Measurements from ENCODE around the gene ZBED2. TPM values are rescaled to one million over a fixed set of nuclear protein-coding genes. Genes with fewer than 3 reads are reported as not detected.

Gene ZBED2
- total RNA-seq, 4 donors from 2014 or later: 0.49 to 1.9 (median 0.84) TPM; not detected in 1

DNA sequence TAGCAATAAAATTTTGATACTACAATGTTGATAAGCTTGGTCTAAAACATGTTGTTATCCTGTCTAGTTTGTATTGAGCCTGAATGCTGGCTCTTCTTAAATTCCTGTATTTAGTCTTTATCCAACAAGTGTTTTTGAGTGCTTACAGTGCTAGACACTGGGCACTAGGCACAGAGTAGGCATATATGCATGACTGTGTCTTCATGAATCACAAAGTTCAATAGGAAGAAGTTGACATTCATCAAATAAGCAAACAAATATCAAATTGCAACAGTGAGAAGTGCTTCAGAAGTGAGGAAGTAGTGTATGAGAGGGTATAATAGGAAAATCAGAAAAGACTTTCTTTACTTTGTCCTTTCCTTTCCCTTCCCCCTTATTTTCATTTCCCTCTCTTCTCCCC lies 46.4 kb downstream of the ZBED2 start:
- H3K4me3 ChIP-seq (ENCODE audit: low read depth, poor library complexity, severe bottlenecking): no peak overlapping the region
- DNase-seq (ENCODE audit: low spot score in 2 of 2): no peak
- intact Hi-C loops (cut with DNase I; ENCODE audit: low total_unique reads): no loop called here
- TF ChIP-seq, protein P1, sequence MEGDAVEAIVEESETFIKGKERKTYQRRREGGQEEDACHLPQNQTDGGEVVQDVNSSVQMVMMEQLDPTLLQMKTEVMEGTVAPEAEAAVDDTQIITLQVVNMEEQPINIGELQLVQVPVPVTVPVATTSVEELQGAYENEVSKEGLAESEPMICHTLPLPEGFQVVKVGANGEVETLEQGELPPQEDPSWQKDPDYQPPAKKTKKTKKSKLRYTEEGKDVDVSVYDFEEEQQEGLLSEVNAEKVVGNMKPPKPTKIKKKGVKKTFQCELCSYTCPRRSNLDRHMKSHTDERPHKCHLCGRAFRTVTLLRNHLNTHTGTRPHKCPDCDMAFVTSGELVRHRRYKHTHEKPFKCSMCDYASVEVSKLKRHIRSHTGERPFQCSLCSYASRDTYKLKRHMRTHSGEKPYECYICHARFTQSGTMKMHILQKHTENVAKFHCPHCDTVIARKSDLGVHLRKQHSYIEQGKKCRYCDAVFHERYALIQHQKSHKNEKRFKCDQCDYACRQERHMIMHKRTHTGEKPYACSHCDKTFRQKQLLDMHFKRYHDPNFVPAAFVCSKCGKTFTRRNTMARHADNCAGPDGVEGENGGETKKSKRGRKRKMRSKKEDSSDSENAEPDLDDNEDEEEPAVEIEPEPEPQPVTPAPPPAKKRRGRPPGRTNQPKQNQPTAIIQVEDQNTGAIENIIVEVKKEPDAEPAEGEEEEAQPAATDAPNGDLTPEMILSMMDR (IDR thresholded peaks at IDR 0.05): no peak
- TF ChIP-seq POLR2A (IDR thresholded peaks at IDR 0.05): no peak

DNA sequence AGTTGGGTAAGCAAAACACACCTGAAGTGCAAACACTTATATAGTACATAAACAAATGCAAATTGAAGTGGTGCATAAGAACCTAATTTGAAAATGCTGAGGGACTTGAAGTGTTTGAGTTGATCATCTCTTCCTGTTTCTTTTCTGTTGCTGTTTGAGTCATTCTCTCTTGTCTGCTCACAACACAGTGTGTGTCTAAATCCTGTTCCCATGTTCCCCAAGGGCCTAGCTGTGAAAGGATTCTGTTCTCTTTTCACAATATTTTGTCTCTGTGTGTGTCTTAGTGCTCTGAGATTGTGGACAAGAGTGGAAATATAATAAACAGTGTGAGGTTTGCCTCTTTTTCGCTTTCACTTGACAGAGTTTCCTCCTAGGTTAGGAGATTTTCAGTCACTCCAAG lies 47.1 kb downstream of the ZBED2 start:
- no peak overlapping the region for H3K4me3 ChIP-seq (ENCODE audit: low read depth, poor library complexity, severe bottlenecking)
- TF ChIP-seq POLR2A (IDR thresholded peaks at IDR 0.05): no peak
- TF ChIP-seq, protein P1 (IDR thresholded peaks at IDR 0.05): no peak
- no peak for DNase-seq (ENCODE audit: low spot score in 2 of 2)
- intact Hi-C loops (cut with DNase I; ENCODE audit: low total_unique reads): no loop called here
- WGBS, 2 donors: 77 to 89% methylated on average over 1 of the region's 1 CpG

DNA sequence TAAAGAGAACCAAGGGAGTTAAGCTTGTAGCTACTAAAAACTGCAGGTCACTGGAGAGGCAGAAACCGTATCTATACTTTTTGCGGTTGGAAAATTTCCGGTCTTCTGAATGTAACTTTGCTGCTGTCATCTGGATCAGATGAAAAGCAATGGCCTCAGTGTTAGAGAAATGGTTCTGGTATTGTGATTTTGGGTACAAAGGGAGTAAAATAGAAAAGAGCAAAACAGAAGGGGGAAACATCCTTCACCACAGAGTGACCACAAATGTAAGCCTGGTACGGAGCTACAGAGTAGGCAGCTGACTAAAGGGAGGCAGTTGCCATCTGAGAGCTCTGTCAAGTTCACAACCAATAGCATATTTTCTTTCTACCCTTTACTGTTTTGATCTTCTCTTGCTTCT lies 47.5 kb downstream of the ZBED2 start:
- TF ChIP-seq POLR2A (IDR thresholded peaks at IDR 0.05): no peak
- TF ChIP-seq, protein P1 (IDR thresholded peaks at IDR 0.05): no peak
- no peak overlapping the region for H3K4me3 ChIP-seq (ENCODE audit: low read depth, poor library complexity, severe bottlenecking)
- intact Hi-C loops (cut with DNase I; ENCODE audit: low total_unique reads): no loop called here
- 68 to 71% methylated on average over 4 of the region's 4 CpGs for WGBS, 2 donors
- no peak for DNase-seq (ENCODE audit: low spot score in 2 of 2)

DNA sequence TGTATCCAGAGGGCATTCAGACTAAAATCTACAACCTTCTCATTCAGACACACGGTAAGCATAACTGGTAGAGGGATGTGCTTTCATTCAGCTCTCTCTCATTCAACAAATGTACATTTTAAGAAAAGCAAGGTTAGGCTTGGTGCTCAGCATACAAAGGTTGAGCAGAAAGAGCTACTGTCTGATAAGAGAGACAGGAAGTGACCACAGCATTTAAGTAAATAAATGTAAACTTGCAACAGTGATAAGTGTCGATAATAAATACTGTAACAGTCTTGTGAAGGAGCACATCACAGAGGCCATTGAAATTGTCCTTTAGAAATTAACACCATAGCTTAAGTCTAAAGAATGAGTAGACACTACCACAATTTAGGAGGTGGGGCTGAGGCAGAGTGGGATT lies 49.8 kb downstream of the ZBED2 start:
- WGBS, 2 donors: 69 to 71% methylated on average over 2 of the region's 2 CpGs
- intact Hi-C loops (cut with DNase I; ENCODE audit: low total_unique reads): no loop called here
- no peak for DNase-seq (ENCODE audit: low spot score in 2 of 2)
- no peak overlapping the region for H3K4me3 ChIP-seq (ENCODE audit: low read depth, poor library complexity, severe bottlenecking)
- TF ChIP-seq POLR2A (IDR thresholded peaks at IDR 0.05): no peak
- TF ChIP-seq, protein P1 (IDR thresholded peaks at IDR 0.05): no peak

Other genes with a start within 250 kb of the ZBED2 start
- 1 to 10 TPM in 1 of 4 donors, under 1 TPM in 3; 0.27 to 2.1 (median 0.72) TPM for gene CD96, start 53.1 kb downstream of the ZBED2 start, total RNA-seq
- 1 to 10 TPM in 3 of 4 donors, under 1 TPM in 1; 0.76 to 3.3 (median 1.5) TPM for gene PLCXD2, start 79.3 kb upstream of the ZBED2 start, total RNA-seq

All from lower leg skin (tissue), 4 donors.